GM12878 (cell line): ENCODE measurements around the gene KCNJ12. TPM values are rescaled to one million over a fixed set of nuclear protein-coding genes. Genes with fewer than 3 reads are reported as not detected.
"Not testable (repeated sequence)": the region's sequence is repeated elsewhere in the genome, so short reads cannot be mapped to it uniquely, and the experiment has no call there.

ENCODE experiments used
- ATAC-seq: fragments of 200-7000 bp; cut with Tn5 transposase; 3 replicates; pipeline ENCODE4 v1.9.1; 2020; ENCODE audit warnings: mild to moderate bottlenecking, moderate library complexity
- BruUV-seq: library from RNA; stranded (reverse); fragments of 400-500 nt; replicated peaks from 2 replicates; lab custom pipeline; 2021; lab: Mats Ljungman, UMichigan
- CTCF ChIA-PET: fragments of 300-600 bp; sonication (Branson Sonifier 250); formaldehyde crosslinking; extraction: SDS; loops from one replicate; lab custom pipeline; 2021; ENCODE audit warnings: inconsistent platforms; lab: Yijun Ruan, JAX
- POLR2A ChIA-PET: fragments of 350-600 bp; formaldehyde crosslinking; extraction: SDS; loops from one replicate; lab custom pipeline; 2021; ENCODE audit warnings: inconsistent platforms; lab: Charles Lee
- RAD21 ChIA-PET: fragments of 300-600 bp; sonication (Branson Sonifier 250); formaldehyde crosslinking; loops from one replicate; lab custom pipeline; 2023; ENCODE audit warnings: antibody characterized with exemption; ENCODE audit not compliant: unreplicated experiment; lab: Charles Lee
- SMC1A ChIA-PET: fragments of 300-600 bp; sonication (Branson Sonifier 250); formaldehyde crosslinking; loops from one replicate; lab custom pipeline; 2023; ENCODE audit not compliant: unreplicated experiment, uncharacterized antibody; lab: Charles Lee
- DNase-seq: peaks from one replicate; pipeline ENCODE4 v3.0.0-alpha.2; 2011; ENCODE audit warnings: low read depth, low spot score
- FAIRE-seq: peaks from 3 replicates; lab custom pipeline; 2011; peaks lifted over from hg19 to GRCh38; lab: Jason Lieb, UNC
- H2AFZ ChIP-seq: 2 replicates; pipeline ENCODE4 v1.6.0; 2011; ENCODE audit warnings: low read depth, low read length, control low read depth; ENCODE audit not compliant: control insufficient read depth
- H3K27ac ChIP-seq: 2 replicates; pipeline ENCODE4 v1.5.1; 2011; ENCODE audit warnings: control low read depth; ENCODE audit not compliant: control insufficient read depth, insufficient read depth
- H3K27me3 ChIP-seq, 2 experiments: replicated peaks in 1 of 2; 2 replicates each; pipeline versions ENCODE4 v1.6.0 to v1.6.1; 2011; ENCODE audit warnings: low read length in 1 of 2; ENCODE audit not compliant: control insufficient read depth in 2 of 2, insufficient read depth in 2 of 2
- H3K36me3 ChIP-seq, 2 experiments: 2 replicates each; pipeline ENCODE4 v1.5.1; 2011; ENCODE audit warnings: low read length in 1 of 2; ENCODE audit not compliant: control insufficient read depth in 2 of 2, insufficient read depth in 2 of 2
- H3K4me1 ChIP-seq: 2 replicates; pipeline ENCODE4 v1.6.1; 2011; ENCODE audit warnings: mild to moderate bottlenecking, low read length, moderate library complexity, mixed read lengths; ENCODE audit not compliant: control insufficient read depth, insufficient read depth
- H3K4me2 ChIP-seq: 2 replicates; pipeline ENCODE4 v1.6.0; 2011; ENCODE audit warnings: control low read depth; ENCODE audit not compliant: control insufficient read depth, insufficient read depth
- H3K4me3 ChIP-seq: fragments of 200-600 bp; sonication (generic); 2 replicates; pipeline ENCODE4 v1.5.1; 2016
- H3K79me2 ChIP-seq: 2 replicates; pipeline ENCODE4 v1.6.0; 2011; ENCODE audit warnings: low read length; ENCODE audit not compliant: control insufficient read depth, insufficient read depth
- H3K9ac ChIP-seq: 2 replicates; pipeline ENCODE4 v1.8.0; 2011; ENCODE audit warnings: low read length, control low read depth, mixed read lengths; ENCODE audit not compliant: control insufficient read depth, insufficient read depth
- H3K9me3 ChIP-seq: replicated peaks from 3 replicates; pipeline ENCODE4 v1.5.1; 2011; ENCODE audit warnings: mild to moderate bottlenecking, low read length; ENCODE audit not compliant: control insufficient read depth, insufficient read depth
- H4K20me1 ChIP-seq: 2 replicates; pipeline ENCODE4 v1.6.0; 2011; ENCODE audit not compliant: control insufficient read depth, insufficient read depth
- DPF2 ChIP-seq: fragments of 450-650 bp; IDR thresholded peaks from 2 replicates; pipeline ENCODE4 v1.6.1; 2017; ENCODE audit warnings: mild to moderate bottlenecking
- JUND ChIP-seq: IDR thresholded peaks from 2 replicates; pipeline ENCODE4 v1.6.1; 2012; ENCODE audit warnings: low read depth, mild to moderate bottlenecking, low read length, improper control_type of control experiment, moderate library complexity
- MLLT1 ChIP-seq: fragments of 450-650 bp; IDR thresholded peaks from 2 replicates; pipeline ENCODE4 v1.6.1; 2016; ENCODE audit warnings: mild to moderate bottlenecking
- SKIL ChIP-seq: fragments of 450-650 bp; IDR thresholded peaks from 2 replicates; pipeline ENCODE4 v1.6.1; 2017; ENCODE audit warnings: mild to moderate bottlenecking, low read depth, inconsistent platforms; ENCODE audit not compliant: poor library complexity, severe bottlenecking
- TAF1 ChIP-seq: IDR thresholded peaks from 2 replicates; pipeline ENCODE4 v1.6.1; 2011; ENCODE audit warnings: mild to moderate bottlenecking, low read depth, low read length, borderline replicate concordance
- USF1 ChIP-seq: IDR thresholded peaks from 2 replicates; pipeline ENCODE4 v1.6.1; 2011; ENCODE audit warnings: borderline replicate concordance, low read depth, mild to moderate bottlenecking, moderate library complexity, mixed read lengths, low read length; ENCODE audit not compliant: insufficient read depth; ENCODE audit errors: extremely low read length
- WGBS: methylation state at CpG from one replicate; pipeline ENCODE4 v1.1.6; 2016; ENCODE audit warnings: low lambda C conversion rate; ENCODE audit not compliant: insufficient replicate concordance, insufficient coverage; ENCODE audit errors: missing lambda C conversion rate; 5-methylcytosine and 5-hydroxymethylcytosine counted together
- in situ Hi-C: fragments of 300-500 bp; cut with MboI; formaldehyde crosslinking; loops from 9 replicates; pipeline ENCODE4 v1.14.3; 2018; ENCODE audit warnings: mixed read lengths
- intact Hi-C: fragments of 100-400 bp; cut with micrococcal nuclease; formaldehyde crosslinking; loops from one replicate; pipeline ENCODE4 v1.14.2; 2022; ENCODE audit not compliant: unreplicated experiment
- polyA plus RNA-seq, 11 experiments: library from polyadenylated mRNA; depleted of rRNA in 4 of 11; unstranded in 6 of 11; stranded (reverse) in 5 of 11; fragments of >200 nt; fragmentation: Nextera tagmentation in 4 of 11; fragmentation: Illumina TruSeq in 1 of 11; extraction: Ambion mirVana in 4 of 11; extraction: Trizol in 1 of 11; gene quantifications; 1 replicate in 1 of 11; 2 replicates in 10 of 11; pipeline versions ENCODE4 v1.2.1 to v1.2.3, GENCODE V29; 2011 to 2016; ENCODE audit warnings: inconsistent platforms in 2 of 11, missing spikeins in 2 of 11, low read depth in 1 of 11
- total RNA-seq, 4 experiments: library from RNA; depleted of rRNA in 3 of 4; stranded (reverse); fragments of >200 nt in 3 of 4; fragmentation: Illumina TruSeq in 1 of 4; extraction: Trizol in 1 of 4; gene quantifications; 2 replicates each; pipeline versions ENCODE4 v1.2.1 to v1.2.3, GENCODE V29; 2013 to 2021
- TF ChIP-seq, protein P1 (sequence below): fragments of 150-350 bp; IDR thresholded peaks from 2 replicates; pipeline ENCODE4 v1.6.1; 2016; ENCODE audit warnings: low read depth, low read length

The KCNJ12 gene
- total and polyA plus RNA-seq, 10 of the 15 experiments (the other 5 are each of a cell fraction or from before 2014, with no cell fraction given), result 0.04 to 0.21 (median 0.09) TPM; not detected in 3

- no TSS peak for BruUV-seq
- no peak for TF ChIP-seq SKIL
- TF ChIP-seq USF1, result no peak
- TF ChIP-seq DPF2, result no peak
- no peak for TF ChIP-seq MLLT1
- TF ChIP-seq, protein P1, sequence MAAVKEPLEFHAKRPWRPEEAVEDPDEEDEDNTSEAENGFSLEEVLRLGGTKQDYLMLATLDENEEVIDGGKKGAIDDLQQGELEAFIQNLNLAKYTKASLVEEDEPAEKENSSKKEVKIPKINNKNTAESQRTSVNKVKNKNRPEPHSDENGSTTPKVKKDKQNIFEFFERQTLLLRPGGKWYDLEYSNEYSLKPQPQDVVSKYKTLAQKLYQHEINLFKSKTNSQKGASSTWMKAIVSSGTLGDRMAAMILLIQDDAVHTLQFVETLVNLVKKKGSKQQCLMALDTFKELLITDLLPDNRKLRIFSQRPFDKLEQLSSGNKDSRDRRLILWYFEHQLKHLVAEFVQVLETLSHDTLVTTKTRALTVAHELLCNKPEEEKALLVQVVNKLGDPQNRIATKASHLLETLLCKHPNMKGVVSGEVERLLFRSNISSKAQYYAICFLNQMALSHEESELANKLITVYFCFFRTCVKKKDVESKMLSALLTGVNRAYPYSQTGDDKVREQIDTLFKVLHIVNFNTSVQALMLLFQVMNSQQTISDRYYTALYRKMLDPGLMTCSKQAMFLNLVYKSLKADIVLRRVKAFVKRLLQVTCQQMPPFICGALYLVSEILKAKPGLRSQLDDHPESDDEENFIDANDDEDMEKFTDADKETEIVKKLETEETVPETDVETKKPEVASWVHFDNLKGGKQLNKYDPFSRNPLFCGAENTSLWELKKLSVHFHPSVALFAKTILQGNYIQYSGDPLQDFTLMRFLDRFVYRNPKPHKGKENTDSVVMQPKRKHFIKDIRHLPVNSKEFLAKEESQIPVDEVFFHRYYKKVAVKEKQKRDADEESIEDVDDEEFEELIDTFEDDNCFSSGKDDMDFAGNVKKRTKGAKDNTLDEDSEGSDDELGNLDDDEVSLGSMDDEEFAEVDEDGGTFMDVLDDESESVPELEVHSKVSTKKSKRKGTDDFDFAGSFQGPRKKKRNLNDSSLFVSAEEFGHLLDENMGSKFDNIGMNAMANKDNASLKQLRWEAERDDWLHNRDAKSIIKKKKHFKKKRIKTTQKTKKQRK, result no peak
- TF ChIP-seq JUND, result no peak
- TF ChIP-seq TAF1, result no peak
- Histone ChIP-seq H3K4me3 (no peak overlapping the region), H4K20me1 (no peaks in the 10 kb centered on the region), H3K9me3 (no peaks in the 10 kb centered on the region), H3K27me3 (no peaks in the 10 kb centered on the region), H2AFZ (no peak overlapping the region), H3K79me2 (no peaks in the 10 kb centered on the region), H3K9ac (no peak overlapping the region), H3K4me2 (no peak overlapping the region), H3K36me3 (no peaks in the 10 kb centered on the region), H3K27ac (no peak overlapping the region), H3K4me1 (no peaks in the 10 kb centered on the region; the same call in none of the 2 replicates)
- DNase-seq (no peak), ATAC-seq (peak; percentile 30), FAIRE-seq (no peak)
- ChIA-PET POLR2A (no interaction called here), SMC1A (no interaction called here), RAD21 (no interaction called here), CTCF (interaction anchor here (0.7 kb wide), 1 partner anchor 28 kb away, joined by 3 read pairs; no protein-coding TSS in a partner anchor)
- in situ Hi-C loops (no loop called here), intact Hi-C loops (no loop called here)
- 14% methylated on average over 9 of the region's 10 CpGs for whole genome bisulfite sequencing
Observed at GRCh38 chr17:21345236-21345635, 30.9 kb upstream of the KCNJ12 start.

DNA sequence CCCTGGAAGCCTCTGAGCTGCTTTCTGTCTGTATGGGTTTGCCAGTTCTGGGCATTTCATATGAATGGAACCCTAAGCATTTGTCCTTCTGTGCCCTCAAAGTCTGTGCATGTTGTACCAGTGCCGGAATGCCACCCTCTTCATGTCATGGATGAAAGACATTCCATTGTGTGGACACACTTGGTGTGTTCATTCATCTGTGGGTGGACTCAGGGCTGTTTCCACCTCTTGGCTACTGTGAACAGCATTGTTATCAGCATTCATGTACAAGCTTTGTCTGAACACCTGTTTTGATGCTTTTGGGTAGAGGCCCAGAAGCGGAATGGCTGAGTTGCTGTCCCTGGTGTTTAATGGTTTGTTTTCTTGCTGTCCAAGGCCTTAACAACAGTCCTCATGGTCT lies 30.1 kb upstream of the KCNJ12 start:
- H3K4me1 ChIP-seq, RAD21 ChIA-PET, H3K36me3 ChIP-seq, H3K9me3 ChIP-seq, H3K4me3 ChIP-seq, H3K27ac ChIP-seq, SMC1A ChIA-PET, BruUV-seq, H3K79me2 ChIP-seq, CTCF ChIA-PET, ATAC-seq, H2AFZ ChIP-seq, H4K20me1 ChIP-seq, POLR2A ChIA-PET, intact Hi-C loops, in situ Hi-C loops, DNase-seq, H3K4me2 ChIP-seq, H3K9ac ChIP-seq, FAIRE-seq, H3K27me3 ChIP-seq: not testable (repeated sequence)
- no CpG with 5 or more reads among the region's 2 CpGs for WGBS
